Purkinje cell (primary cell): ENCODE data around the gene MAD2L1. TPM values are rescaled to one million over a fixed set of nuclear protein-coding genes. Genes with fewer than 3 reads are reported as not detected.

ENCODE experiments used
- polyA plus RNA-seq: library from polyadenylated mRNA; unstranded; fragments of >200 nt; fragmentation: Nextera tagmentation; gene quantifications from 2 replicates; pipeline ENCODE4 v1.2.1, GENCODE V29; 2014

The MAD2L1 gene
- 9.4 and 18.1 TPM in 2 replicates for polyA plus RNA-seq

GRCh38 chr4:120066517-120067340 lies at the start of gene MAD2L1:
TSS of gene MAD2L1 (minus strand) at chr4:120066848. CDS start at chr4:120066734, 114 bp downstream.

